ENCODE measurements around the gene MPRIP.

The MPRIP gene

DNA sequence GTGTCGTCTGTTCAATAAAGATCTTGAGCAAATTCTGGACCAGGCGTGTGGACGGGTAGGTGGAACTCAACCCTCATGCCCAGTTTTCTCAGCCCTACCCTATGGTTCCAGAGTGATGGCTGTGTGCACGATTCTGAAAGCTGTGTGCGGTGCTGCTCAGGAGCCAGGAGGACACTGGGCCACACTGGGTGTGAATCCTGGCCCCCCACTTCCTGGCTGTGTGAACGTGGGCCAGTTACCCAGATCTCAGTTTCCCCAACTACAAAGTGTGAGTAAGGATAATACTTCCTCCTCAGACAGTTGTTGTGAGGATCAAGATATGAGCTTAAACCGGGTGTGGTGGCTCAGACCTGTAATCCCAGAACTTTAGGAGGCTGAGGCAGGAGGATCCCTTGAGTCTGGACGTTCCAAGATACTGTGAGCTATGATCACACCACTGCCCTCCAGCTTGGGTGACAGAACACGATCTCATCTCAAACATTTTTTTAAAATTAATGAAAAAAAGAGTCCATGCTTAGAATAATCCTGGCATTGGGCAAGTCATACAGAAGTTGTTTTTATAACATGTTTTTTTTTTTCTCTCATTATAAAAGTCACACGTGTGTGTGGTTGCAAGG lies 14.7 kb upstream of the MPRIP start:
- TF ChIP-seq, protein P1, sequence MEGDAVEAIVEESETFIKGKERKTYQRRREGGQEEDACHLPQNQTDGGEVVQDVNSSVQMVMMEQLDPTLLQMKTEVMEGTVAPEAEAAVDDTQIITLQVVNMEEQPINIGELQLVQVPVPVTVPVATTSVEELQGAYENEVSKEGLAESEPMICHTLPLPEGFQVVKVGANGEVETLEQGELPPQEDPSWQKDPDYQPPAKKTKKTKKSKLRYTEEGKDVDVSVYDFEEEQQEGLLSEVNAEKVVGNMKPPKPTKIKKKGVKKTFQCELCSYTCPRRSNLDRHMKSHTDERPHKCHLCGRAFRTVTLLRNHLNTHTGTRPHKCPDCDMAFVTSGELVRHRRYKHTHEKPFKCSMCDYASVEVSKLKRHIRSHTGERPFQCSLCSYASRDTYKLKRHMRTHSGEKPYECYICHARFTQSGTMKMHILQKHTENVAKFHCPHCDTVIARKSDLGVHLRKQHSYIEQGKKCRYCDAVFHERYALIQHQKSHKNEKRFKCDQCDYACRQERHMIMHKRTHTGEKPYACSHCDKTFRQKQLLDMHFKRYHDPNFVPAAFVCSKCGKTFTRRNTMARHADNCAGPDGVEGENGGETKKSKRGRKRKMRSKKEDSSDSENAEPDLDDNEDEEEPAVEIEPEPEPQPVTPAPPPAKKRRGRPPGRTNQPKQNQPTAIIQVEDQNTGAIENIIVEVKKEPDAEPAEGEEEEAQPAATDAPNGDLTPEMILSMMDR (IDR thresholded peaks at IDR 0.05; ENCODE audit: low read depth, low read length): no peak
- no peak for DNase-seq (ENCODE audit: extremely low read depth, low read depth)

DNA sequence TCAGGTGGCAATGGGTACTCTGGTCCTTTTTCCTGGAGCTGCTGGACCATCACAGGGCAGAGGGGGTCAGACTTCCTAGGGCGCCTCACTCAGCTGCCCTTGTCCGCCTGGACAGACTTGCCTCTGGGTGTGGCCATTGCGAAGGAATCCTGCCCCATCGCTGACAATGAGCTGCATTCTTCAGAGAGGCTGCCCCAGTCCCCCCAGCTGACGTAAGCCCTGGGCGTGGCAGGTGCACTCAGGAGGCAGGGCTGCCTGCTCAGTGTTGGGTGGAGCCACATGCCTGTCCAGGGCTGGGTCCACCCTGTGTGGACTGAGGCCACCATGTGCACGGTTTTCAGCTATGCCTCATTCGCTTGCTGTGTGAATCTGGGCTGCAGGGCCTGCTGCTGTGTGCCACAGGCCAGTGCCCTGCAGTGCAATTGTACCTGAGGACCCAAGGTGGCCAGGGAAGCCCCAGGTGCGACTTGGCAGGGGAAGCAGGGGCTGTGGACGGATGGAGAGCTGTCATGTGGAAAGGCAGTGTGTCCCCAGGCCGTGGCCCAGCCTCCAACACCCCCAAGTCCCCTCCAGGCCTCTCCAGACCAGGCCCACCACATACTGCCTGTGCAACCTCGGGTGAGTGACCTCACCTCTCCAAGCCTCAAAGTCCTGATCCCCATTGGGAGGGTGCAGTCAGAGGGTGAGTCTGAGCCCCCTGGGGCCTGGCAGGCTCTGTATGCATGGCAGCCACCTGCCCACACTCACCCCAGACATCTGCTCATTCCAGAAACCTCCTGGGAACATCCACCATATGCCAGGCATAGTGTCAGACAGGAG lies 14.0 kb upstream of the MPRIP start:
- no peak for DNase-seq (ENCODE audit: extremely low read depth, low read depth)
- TF ChIP-seq, protein P1 (IDR thresholded peaks at IDR 0.05; ENCODE audit: low read depth, low read length): no peak

DNA sequence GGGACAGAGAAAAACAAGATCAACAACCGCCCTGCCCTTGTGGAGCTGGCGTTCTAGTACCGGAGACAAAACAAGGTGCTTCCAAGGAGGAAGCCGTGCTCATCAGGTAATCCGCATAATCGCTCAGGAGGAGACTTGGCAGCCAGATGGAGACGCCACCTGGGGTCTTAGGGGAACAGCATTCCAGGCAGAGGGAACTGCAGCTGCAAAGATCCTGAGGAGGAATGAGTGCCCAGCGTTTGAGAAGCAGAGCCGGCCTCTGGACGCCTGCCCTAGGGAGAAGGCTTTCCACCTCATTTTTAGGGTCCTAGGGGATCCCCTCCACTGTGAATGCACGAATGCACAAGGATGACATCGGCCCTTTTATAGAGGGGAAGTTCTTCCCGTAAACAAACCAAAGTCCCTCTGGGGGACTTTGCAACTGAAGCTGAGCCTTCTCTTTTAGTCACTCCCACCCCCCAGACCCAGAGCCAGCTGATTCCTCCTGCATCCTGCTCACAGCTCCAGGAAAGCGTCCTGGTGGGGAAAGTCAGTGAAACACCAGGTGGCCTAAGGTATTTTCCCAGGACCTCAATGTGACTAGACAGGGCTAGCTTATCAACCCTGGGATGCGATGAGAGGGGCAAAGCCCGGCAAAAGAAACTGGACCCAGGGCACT lies 13.2 kb upstream of the MPRIP start:
- DNase-seq (ENCODE audit: extremely low read depth, low read depth): no peak
- TF ChIP-seq, protein P1 (IDR thresholded peaks at IDR 0.05; ENCODE audit: low read depth, low read length): no peak

DNA sequence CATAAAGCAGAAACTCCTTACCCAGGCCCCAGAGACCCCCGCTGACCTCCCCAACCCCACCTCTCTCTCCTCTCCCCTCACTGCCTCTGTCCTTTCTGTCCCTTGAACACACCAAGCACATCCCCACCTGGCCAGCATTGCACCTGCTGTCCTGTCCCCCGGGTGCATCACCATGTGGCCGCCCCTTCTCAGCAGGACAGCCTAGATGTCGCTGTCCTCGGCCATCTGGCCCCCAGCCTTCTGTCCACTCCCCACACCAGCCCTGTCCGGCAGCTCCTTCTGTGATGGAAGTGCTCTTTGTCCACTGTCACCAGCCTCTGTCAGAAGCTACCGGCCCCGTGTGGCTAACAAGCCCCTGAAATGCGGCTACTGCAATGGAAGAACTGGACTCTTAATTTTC lies 12.3 kb upstream of the MPRIP start:
- TF ChIP-seq, protein P1 (IDR thresholded peaks at IDR 0.05; ENCODE audit: low read depth, low read length): no peak
- DNase-seq (ENCODE audit: extremely low read depth, low read depth): no peak

DNA sequence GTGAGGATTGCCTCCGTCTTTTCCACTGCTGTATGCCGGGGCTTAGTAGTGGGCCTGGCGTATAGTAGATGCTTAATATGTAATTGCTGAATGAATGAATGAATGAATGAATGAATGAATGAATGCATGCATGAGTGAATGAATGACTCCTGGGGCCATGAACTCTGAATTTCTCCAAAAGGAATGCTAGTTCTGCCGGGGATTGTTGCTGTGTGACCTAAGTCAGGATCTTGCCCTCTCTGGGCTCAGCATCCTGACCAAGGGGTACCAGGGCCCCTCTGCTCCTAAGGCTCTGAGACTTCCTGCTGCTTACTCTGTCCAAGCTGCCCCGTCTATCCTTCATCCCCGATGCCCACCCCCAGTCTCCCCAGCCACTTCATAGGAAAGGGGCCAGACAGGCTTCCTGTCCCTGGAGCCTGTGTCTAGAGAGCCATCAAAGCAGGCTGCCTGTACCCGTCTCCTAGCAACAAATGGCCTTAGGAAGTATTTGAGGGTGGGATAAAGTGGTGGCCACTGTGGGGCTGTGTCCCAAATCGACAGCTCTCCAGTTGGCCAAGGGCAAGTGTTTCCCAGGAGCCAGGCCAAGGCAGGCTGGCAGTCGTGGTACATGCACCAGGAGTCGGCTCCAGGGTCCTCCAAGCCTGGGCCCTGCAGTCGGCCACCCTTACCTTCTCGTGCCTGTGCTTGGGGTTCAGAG lies 11.6 kb upstream of the MPRIP start:
- DNase-seq (ENCODE audit: extremely low read depth, low read depth): no peak
- TF ChIP-seq, protein P1 (IDR thresholded peaks at IDR 0.05; ENCODE audit: low read depth, low read length): no peak

DNA sequence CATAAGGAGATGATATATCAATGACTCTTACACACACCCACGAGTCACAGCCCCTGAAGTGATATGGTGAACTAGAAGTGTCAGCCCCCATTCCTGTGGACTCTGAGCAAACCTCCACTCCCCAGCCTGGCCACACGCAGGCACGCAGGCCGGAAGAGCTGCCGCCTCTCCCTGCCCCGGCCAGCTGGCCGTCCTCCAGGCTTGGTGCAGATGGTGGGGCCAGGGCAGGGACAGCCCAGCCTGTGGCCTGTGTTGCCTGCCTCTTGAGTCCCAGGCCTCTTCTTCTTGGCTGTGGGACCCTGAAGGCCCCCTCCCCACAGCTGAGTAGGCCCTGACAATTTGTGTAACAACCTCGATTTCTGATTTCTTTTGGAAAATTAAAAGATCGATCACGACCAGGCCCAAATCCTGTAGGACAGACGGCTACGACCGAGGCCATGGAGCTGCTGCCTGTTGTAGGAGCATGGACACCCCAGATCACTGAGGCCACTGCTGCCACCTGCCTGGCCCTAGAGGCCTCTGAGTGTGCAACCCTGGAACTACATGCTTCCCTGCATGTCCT lies 10.0 kb upstream of the MPRIP start:
- TF ChIP-seq, protein P1 (IDR thresholded peaks at IDR 0.05; ENCODE audit: low read depth, low read length): no peak
- DNase-seq (ENCODE audit: extremely low read depth, low read depth): peak; percentile 42

All from AG09319 (cell line).